Posterior cingulate gyrus (tissue), 11 donors: Measurements from ENCODE around the gene SASH3.

Experiments
- DNase-seq, 10 donors: peaks; one replicate each; pipeline versions ENCODE4 v3.0.0 to v3.0.0-alpha.2; 2020 to 2021; ENCODE audit warnings: mixed read lengths in 3 of 10
- intact Hi-C: fragments of 100-400 bp; cut with DNase I; formaldehyde crosslinking; loops from one replicate; pipeline ENCODE4 v1.15.1; 2023

SASH3 gene

DNA sequence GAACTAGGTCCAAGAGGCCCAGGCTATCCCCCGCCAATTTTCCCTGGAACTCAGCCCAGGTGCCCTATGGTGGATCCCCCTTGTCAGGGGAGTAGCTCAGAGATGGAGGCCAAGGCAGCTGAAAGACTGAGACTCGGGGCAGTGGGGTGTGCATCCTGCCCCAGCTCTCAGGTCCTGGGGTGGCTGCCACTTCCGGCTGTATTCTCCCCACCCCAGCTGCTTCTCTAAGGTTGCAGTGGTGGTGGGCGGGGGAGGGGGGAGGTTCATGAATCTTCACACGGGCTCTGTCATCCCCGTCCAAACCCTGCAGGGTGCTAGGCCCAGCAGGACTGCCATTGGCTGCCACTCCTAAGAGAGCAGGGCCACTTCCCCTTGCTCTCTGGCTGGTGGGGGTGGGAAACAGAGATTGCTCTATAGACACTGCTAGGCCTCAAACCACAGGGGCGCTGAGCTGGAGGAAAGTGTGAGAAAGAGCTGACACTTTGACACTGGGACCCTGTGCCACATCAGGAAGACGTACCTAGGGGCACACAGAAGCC, 1.5 kb downstream of the SASH3 start:
- intact Hi-C loops, result no loop called here
- peak in 2 of 10 donors; percentile 69 to 73 for DNase-seq

DNA sequence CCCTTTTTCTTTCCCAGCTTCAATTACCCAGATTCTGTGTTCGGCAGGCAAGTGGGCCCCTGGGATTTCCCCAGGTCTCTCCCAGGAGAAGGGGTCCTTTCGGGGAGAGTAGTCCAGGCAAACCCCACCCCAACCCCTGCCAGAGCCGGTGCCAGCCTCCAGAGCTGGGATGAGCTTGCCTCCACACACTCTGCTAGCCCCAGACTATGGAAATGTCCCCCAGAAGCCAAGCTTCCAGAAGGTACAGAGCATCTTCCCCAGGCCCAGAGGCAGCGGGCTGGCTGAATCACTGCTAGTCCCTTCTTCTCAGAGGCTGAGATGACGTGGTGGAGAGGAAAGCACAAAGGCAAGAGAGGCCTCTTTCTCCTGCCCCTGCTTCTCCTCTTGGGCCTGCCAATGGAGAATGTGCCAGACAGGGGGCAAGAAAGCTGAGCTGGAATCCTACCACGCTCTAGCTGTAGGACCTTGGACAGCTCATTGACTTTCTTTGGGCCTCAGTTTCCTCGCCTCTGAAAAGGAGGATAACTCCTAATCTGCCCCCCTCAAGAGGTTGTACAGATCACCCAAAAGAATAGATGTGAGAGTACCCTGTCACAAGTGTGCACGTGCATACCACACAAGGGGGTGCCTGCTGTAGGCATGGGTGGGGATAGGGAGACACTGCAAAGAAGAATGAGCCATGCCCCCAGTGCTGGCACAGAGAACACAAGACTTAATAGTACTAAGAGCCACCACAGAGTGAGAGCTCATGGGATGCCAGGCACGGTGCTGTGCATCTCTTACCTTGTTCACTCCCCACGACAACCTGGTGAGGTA, 2.1 kb downstream of the SASH3 start:
- intact Hi-C loops, result no loop called here
- peak in 2 of 10 donors; percentile 49 to 54 for DNase-seq

DNA sequence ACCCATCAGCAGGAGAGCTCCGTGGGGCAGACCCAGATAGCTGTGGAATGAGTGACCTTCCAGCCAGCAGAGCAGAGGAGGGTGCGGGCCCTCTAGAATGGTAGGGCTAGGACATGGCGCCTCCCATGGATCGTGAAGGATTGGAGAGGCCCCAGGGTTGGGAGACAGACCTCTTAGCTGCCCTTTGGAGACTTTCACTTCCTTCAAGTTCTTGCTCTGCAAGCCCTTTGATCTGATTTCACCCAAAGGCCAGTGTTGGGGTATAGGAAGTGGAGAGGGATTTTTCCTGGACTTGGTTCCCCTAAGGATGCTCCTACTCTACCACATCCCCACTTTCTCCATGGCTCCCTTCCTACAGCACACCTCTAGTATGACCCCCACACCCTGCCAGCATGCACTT, 3.0 kb downstream of the SASH3 start:
- peak in 2 of 10 donors; percentile 13 to 31 for DNase-seq
- intact Hi-C loops, result no loop called here

DNA sequence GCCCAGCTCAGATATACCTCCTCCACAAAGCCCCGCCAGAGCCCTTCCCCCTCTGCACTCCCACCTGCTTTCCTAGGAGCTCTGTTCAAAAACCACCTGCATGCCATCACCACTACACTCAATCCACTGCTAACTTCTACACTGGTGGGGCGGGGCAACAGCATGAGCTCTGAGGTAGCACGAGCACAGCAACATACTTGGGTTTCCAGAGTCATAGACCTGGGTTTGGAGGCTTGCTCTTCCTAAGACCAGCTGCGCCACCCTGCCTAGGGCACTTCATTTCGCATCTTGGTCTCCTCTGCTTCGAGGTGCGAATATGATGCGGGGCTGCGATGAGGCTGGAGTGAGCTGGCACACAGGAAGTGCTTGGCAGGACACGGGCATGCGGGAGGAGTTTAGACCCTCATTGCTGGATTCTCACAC, 3.6 kb downstream of the SASH3 start:
- intact Hi-C loops, result no loop called here
- peak in 2 of 10 donors; percentile 45 to 66 for DNase-seq

DNA sequence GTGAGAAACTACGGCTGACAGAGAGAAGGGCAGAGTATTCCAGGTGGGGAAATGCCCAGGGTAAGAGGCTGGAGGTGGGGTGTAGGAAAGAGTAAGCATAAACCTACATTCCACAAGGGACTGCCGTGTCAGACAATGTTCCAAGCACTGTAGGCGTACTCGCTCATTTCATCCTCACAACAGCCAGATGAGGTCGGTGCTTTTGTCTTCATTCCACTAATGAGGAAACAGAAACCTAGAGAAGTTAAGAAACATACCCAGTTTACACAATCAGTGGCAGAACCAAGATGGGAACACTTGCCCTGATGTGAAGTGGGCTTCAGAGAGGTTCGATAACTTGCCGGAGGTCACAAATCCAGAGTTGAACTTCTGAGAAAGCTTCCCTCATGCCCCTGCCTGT, 4.6 kb downstream of the SASH3 start:
- DNase-seq, result peak in 1 of 10 donors; percentile 4
- intact Hi-C loops, result no loop called here

DNA sequence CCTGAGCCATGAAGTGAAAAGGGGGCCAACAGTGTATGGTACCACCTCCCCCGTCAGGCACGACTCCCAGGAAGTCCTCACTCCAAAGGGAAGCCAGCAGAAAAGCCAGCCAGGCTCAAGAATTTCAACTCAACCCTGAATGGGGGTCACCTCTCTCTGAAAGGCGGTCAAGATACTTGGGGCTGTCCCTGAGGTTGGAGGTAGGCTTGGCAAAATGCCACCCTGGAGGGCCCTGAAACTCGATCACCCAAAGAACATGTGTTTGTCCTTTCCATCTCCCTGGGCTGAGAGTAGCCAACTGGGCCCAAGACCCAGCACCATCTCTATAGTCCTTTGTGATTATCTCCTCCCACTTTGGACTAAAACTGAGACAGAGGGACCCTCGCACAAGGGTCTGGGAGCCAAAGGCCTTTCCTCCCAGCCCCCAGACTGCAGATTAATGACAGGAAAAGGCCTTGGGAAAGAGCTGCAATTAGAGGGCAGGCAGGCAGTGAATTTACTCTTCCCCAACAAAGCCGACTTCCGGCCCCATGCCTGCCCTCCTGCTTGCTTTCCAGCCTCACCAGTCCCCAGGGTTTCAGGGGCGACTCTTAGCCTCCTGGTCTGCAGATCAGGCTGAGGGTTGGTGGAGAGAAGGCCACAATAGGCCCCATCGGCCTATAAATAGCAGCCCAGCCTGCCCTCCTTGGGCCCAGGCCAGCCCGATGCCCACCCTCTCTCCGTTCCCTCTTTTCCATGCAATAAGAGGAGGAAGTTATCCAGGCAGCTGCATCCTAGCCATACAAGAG, 5.6 kb downstream of the SASH3 start:
- peak in 1 of 10 donors; percentile 50 for DNase-seq
- intact Hi-C loops, result no loop called here

DNA sequence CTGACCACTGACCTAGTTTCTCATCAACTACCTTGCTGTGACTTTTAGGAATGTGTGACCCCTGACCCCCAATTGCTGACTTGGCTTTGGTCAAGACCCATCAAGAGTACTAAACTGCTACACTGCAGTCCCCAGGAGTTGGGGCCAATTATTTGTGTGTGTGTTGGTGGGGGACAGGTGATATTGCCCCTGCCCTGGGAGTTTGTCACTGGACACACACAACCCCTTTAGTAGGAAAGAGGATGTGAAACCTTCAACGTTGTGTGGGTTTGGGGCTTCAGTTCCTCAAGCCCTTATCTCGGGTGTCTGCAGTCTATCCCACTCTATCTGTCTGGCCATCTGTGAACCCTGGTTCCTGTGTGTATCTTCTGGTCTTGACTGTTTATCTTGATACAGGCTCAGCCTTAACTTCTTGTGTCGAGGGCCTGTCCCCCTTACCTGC, 6.5 kb downstream of the SASH3 start:
- intact Hi-C loops, result no loop called here
- DNase-seq, result peak in 1 of 10 donors; percentile 24

DNA sequence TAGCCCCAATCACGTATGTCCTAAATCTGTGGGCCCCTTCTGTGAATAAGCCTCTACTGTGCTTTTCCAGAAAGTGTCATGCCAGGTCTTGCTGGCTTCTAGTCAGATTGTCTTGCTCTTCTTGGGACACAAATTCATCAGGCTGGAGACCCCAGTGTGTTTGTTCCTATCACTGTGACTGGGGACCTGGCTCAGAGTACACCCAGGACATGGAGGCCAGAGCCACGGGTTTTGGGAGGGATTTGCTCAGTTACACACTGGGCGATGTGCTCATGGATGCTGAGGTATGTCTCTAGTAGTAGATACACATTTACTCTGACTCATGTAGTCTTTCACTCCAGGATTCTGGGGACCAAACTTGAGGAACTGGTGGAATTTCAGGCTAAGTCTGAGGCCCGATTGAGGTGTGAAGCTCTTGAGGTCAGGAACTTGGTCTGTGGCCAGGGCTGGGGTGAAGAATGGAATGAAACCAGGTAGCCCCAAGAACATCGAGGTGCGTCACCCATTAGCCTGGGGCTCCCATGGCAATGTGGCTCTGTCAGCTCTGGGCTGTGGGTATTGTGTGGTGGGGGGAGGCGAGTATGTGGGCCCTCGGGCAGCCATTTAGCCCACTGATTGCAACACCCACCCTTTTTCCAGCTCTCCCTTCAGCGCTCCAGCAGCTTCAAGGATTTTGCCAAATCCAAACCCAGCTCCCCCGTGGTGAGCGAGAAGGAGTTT, 7.7 kb downstream of the SASH3 start:
- DNase-seq, result no peak
- intact Hi-C loops, result no loop called here

DNA sequence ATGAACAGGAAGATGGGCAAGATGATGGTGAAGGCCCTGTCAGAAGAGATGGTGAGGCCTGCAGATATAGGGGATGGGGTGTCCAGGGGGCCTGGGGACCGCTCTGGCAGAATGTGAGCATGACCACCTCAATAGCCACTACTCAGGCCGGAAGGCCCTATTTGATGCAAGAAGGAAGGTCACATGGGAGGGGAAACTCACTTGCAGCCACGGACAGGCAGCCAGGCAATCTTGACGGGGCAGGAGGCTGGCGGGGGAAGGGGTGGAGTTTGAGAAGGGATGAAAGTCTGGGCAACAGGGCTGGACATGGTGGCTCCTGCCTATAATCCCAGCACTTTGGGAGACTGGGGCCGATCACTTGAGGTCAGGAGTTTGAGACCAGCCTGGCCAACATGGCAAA, 8.8 kb downstream of the SASH3 start:
- DNase-seq, result peak in 1 of 10 donors; percentile 43
- intact Hi-C loops, result no loop called here

DNA sequence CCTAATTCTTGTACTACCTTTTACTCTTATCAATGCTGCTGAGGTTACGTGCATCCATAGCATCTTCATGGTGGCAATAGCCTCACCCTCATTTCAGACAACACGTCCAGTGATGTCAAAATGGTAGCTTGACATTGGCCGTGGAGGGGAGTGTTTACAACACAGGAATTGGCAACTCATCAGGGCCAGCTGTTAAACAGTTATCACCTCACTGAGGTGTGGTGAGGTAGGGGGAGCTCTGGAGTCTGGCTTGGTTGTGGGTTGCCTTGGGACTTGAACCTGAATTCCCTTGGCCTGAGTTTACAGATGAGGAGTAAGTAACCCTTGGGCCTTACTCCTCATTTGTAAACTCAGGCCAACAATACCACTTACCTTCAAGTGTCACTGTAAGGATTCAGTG, 10.4 kb downstream of the SASH3 start:
- no peak for DNase-seq
- intact Hi-C loops, result no loop called here

DNA sequence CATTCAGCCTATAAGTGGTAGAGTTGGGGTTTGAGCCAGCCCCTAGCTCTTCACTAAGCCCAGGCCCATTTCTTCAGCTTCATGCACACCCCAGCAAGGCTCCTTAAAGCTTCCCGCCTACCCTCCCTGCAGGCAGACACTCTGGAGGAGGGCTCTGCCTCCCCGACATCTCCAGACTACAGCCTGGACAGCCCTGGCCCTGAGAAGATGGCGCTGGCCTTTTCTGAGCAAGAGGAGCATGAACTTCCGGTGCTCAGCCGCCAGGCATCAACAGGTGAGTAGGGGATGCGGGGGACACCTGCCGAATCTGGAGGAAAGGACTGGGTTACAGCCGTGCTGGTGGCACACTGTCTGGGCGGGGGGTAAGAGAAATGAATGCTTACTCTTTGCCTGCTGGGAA, 11.1 kb downstream of the SASH3 start:
- intact Hi-C loops, result no loop called here
- DNase-seq, result no peak

DNA sequence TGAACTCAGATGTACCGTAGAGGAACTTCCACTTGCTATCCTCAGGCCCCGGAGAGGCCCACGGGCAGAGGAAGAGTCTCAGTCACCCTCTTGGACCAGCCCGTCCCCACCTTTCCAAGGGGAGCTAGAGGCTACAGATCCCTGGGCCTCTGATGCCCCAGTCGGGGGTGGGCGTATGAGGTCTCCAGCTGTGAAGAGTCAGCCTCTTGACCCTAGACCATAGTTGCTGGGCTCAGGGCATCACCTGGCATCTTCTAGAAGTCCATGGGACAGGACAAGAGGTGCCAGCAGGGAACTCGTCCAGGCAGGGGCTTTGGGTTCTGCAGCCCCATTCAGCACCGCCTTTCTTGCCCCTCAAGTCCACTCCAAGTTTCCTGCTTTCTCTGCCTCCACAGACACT, 11.6 kb downstream of the SASH3 start:
- intact Hi-C loops, result no loop called here
- DNase-seq, result no peak

DNA sequence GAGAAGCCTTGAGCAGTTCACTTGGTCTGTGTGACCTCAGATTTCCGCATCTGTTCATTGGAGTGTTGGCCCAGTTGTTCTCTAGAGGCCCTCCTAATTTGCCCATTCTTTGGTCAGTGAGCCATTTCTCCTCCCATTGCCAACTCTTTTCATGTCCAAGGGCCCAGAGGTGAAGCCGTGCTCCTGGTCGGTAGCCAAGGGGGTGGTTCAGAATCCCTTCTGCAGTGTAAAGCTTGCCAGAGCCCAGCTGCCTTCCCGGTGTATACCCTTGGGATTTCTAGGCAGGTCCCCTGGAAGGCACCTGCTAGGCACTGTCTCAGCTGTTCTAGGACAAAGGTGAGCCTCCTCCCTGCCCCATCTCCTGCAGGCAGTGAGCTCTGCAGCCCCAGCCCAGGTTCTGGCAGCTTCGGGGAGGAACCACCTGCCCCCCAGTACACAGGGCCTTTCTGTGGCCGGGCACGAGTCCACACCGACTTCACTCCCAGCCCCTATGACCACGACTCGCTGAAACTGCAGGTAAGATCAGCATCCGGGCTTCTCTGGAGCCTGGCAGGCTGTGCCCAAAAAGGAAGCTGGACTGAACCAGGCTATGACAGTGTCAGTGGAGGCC, 12.3 kb downstream of the SASH3 start:
- no peak for DNase-seq

DNA sequence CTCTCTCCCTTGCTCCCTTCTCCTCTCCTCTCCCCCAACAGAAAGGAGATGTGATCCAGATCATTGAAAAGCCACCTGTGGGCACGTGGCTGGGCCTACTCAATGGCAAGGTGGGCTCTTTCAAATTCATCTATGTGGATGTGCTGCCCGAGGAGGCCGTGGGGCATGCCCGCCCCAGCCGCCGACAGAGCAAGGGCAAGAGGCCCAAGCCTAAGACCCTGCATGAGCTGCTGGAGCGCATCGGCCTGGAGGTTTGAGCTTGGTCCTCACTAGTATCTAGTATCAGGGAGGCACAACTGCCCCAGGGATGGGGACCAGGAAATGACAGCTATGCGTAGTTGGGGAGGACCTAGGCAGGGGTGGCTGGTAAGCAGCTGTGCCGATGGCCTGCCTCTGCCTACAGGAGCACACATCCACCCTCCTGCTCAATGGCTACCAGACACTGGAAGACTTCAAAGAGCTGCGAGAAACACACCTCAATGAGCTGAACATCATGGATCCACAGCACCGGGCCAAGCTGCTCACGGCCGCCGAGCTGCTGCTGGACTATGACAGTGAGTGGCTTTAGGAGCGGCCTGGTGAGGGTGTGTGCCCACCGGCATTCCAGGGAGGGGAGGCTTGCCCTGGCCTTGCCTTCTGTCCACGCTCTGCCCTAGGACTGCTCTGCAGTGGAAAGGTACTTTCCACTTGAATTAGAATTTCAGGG, 13.0 kb downstream of the SASH3 start:
- intact Hi-C loops, result no loop called here
- no peak for DNase-seq

More for the DNA sequence above, 12.3 kb downstream of the SASH3 start:
- intact Hi-C loops, result no loop called here

DNA sequence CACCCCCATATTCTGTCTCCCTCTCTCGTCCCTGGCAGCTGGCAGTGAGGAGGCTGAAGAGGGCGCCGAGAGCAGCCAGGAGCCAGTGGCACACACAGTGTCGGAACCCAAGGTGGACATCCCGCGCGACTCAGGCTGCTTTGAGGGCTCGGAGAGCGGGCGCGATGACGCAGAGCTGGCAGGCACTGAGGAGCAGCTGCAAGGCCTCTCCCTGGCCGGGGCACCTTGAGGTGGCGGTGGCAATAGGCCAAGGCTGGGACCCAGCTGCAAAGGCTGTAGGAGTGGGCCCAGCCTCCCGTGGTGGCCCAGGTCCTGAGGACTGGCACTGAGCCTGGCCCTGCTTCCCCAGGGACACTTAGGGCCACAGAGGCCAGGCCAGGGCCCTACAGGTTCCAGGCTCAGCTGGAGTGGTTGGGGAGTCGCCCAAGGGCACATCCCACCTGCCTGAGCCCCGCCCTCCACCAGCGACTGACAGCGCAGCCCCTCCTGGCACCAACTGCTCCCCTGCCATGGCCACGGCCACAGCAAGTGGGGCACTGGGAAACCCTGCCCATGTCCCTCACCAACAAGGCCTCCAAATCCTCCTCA, 13.9 kb downstream of the SASH3 start:
- no peak for DNase-seq
- intact Hi-C loops, result no loop called here

DNA sequence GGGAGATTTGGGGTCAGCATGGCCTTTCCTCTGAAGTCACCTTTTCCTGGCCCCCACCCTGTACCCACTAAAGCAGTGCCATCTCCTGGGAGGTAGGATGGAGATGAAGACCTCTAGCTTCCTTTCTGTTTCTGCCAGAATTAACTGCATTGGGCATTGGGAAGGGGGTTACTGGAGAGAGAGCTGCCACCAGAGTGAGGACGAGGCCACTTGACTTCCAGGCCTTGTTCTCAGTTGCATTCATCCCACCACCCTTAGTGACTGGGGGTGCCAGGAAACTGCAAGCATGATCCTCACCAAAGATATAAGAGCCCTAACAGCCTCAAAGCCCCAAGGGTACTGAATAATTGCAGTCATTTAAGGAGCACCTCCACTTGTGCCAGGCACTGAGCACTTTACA, 15.8 kb downstream of the SASH3 start:
- intact Hi-C loops, result no loop called here
- no peak for DNase-seq

DNA sequence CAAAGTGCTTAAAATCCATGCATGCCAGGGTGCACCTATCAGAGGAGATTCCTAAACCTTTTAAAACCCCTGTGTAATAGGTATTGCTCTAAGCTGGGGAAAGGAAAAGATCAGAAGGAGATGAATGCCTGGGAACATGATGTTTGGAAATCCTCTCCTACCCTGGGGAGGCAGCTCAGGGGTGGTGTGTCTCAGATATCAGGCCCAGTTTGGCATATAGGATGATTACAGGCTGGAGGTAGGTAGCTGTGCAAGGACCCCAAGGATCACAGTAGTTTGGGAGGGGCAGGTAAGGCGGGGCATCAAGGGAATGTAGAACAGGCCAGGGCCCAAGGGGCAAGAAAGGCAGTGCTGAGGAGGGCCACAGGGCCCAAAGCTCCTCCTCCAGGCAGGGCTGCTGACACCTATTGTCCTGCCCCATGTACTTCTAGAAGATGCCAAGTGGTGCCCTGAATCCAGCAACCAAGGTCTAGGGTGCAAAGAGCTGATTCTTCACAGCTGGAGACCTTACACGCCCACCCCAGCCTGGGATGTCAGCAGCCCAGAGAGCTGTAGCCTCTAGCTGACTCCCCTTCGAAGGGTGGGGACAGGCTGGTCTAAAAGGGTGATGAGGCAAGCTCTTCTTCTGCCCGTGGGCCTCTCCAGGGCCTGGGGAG, 17.6 kb downstream of the SASH3 start:
- DNase-seq, result no peak
- intact Hi-C loops, result no loop called here

DNA sequence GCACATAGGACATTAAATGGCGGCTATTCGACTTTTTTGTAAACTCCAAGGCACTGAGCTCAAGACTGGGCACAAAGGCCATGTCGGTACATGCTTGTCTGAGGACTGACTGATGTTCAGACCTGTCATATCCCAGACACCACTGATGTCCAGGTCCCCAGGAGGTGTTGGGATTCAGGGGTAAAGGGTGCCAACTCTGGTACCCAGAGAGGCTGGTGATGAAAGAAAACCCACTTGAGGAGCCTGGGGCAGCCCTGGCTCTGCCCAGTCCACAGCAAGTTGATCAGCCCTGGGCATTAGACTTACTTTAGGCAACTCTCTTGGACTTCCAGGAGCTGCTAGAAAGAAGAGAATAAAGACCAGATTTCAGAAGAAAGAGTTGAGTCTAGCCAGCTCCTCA, 18.7 kb downstream of the SASH3 start:
- intact Hi-C loops, result no loop called here
- no peak for DNase-seq

DNA sequence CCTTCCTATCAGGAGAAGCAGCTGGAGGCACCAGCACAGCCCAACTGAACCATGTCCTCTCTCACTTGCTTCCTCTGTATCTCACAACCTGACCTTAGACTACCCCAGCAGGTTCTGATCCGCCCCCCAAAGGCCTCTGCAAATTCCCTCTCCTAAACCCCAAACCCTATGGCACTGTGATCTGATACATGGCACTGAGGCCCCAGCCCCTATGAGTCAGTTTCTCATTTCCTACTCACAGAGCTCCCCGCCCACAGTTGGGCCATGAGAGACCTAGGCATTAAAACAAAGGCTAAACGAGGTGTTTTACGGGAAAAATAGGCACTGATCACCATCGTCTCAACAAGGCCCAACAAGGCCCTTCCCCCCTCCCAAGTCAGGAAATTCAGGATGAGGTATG, 19.1 kb downstream of the SASH3 start:
- DNase-seq, result no peak
- intact Hi-C loops, result no loop called here
